Measurements from ENCODE around the gene CEACAM3. TPM values are rescaled to one million over a fixed set of nuclear protein-coding genes. Genes with fewer than 3 reads are reported as not detected.

Gene CEACAM3
- total RNA-seq, 2 donors from 2014 or later = not detected

GRCh38 chr19:41845051-41845590, 48.7 kb downstream of the CEACAM3 start:
- no peak for ATAC-seq (replicated peaks)

GRCh38 chr19:41847351-41848105, 51.1 kb downstream of the CEACAM3 start:
- Mint-ChIP-seq H3K4me1 (no peaks in the 10 kb centered on the region), H3K27ac (no peak overlapping the region), H3K36me3 (ENCODE audit: low read depth) (no peaks in the 10 kb centered on the region), H3K9me3 (no peaks in the 10 kb centered on the region), H3K27me3 (peaks cover 4% of the 10 kb centered on the region), H3K4me3 (no peak overlapping the region)
- ATAC-seq (replicated peaks) = no peak

More at GRCh38 chr19:41845051-41845590, 48.7 kb downstream of the CEACAM3 start:
- Mint-ChIP-seq H3K27ac (no peak overlapping the region), H3K27me3 (no peaks in the 10 kb centered on the region), H3K4me3 (no peak overlapping the region), H3K36me3 (ENCODE audit: low read depth) (no peaks in the 10 kb centered on the region), H3K4me1 (no peaks in the 10 kb centered on the region), H3K9me3 (no peaks in the 10 kb centered on the region)

DNA sequence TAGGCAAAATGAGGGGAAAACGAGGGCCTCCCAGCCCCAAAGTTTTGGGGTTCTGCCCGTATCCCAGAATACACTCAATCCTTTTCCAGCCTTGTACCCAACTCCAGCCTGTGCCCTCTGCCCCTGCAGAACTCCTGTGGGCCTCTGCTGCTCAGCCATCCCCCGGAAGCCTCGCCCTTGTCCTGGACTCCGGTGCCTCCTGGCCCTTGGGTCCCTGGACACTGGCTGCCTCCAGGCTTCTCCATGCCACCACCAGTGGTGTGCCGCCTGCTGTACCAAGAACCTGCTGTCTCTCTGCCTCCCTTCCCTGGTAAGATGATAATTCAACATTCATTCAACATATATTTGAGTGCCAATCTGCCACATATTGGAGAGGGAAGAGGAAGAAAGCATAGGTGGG, 52.3 kb downstream of the CEACAM3 start:
- Mint-ChIP-seq H3K27ac (peak overlapping the region; percentile 1), H3K36me3 (ENCODE audit: low read depth) (no peaks in the 10 kb centered on the region), H3K4me1 (no peaks in the 10 kb centered on the region), H3K27me3 (peaks cover 4% of the 10 kb centered on the region), H3K9me3 (no peaks in the 10 kb centered on the region), H3K4me3 (no peak overlapping the region)
- no peak for ATAC-seq (replicated peaks)

DNA sequence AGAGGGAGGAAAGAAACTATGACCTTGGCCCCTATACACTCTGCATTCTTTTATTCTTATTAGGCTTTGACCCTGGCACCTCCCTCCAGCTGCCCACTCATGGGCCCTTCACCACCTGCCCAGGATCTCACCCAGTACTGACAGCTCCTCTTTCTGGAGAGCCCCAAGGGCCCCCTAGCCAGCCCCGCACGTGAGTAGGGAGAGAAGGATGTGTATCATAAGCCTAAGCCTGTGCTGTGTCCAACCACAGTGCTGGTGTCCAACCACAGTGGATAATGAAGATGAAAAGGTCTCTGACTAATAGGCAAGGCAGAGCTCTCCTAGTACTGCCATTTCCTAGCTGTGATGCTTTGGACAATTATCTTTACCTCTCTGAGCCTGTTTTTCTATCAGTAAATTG, 52.7 kb downstream of the CEACAM3 start:
- H3K27me3 Mint-ChIP-seq = peaks cover 4% of the 10 kb centered on the region
- no peaks in the 10 kb centered on the region for H3K36me3 Mint-ChIP-seq (ENCODE audit: low read depth)
- no peaks in the 10 kb centered on the region for H3K4me1 Mint-ChIP-seq
- H3K27ac Mint-ChIP-seq = peak overlapping the region; percentile 11
- H3K4me3 Mint-ChIP-seq = no peak overlapping the region
- ATAC-seq (replicated peaks) = no peak
- no peaks in the 10 kb centered on the region for H3K9me3 Mint-ChIP-seq

- H3K27ac Mint-ChIP-seq = no peak overlapping the region
- no peaks in the 10 kb centered on the region for H3K9me3 Mint-ChIP-seq
- no peaks in the 10 kb centered on the region for H3K4me1 Mint-ChIP-seq
- no peaks in the 10 kb centered on the region for H3K36me3 Mint-ChIP-seq (ENCODE audit: low read depth)
- no peak for ATAC-seq (replicated peaks)
- H3K27me3 Mint-ChIP-seq = peaks cover 4% of the 10 kb centered on the region
- H3K4me3 Mint-ChIP-seq = no peak overlapping the region
Observed at GRCh38 chr19:41850381-41850780, 54.0 kb downstream of the CEACAM3 start.

DNA sequence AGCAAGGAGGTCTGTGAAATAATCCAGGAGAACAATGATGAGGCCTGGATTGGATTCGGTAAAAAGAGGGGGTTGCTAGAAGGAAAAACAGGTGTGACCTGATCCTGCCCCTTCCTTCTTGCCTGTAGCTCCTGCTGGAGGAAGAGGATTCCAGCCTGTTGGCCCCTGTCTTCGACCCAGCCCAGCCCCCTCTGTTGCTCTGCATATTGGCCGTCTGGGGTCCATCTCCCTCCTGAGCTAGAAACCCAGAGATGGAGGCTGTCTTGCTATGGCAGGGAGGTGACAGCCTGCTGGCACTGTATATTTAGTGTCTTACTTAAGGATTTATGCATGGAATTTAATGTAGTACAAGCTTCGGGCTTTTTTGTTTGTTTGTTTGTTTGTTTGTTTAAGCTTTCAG, 55.1 kb downstream of the CEACAM3 start:
- no peak for ATAC-seq (replicated peaks)
- Mint-ChIP-seq H3K27ac (peak overlapping the region; percentile 45), H3K4me1 (no peaks in the 10 kb centered on the region), H3K9me3 (no peaks in the 10 kb centered on the region), H3K27me3 (peaks cover 4% of the 10 kb centered on the region), H3K4me3 (no peak overlapping the region), H3K36me3 (ENCODE audit: low read depth) (no peaks in the 10 kb centered on the region)

DNA sequence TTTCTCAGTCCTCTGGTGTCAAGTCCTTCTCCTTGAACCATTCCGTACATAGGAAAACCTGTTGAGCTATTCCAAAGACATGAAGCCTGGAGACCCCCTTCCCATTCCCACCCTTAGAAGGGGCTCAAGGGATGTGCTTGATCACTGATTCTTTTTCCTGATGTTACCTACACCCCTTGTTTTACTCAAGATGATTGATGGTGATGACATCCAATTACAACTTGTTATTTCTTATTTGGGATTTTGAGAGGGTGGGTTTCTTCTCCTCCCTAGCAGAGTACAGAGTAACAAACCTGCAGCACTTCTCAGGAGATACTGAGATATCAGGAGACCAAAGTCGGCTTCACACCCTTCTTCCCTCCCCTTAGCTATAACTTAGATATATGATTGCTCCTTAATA, 57.0 kb downstream of the CEACAM3 start:
- H3K36me3 Mint-ChIP-seq (ENCODE audit: low read depth) = no peaks in the 10 kb centered on the region
- no peaks in the 10 kb centered on the region for H3K4me1 Mint-ChIP-seq
- H3K27ac Mint-ChIP-seq = no peak overlapping the region
- no peaks in the 10 kb centered on the region for H3K9me3 Mint-ChIP-seq
- peaks cover 4% of the 10 kb centered on the region for H3K27me3 Mint-ChIP-seq
- no peak for ATAC-seq (replicated peaks)
- no peak overlapping the region for H3K4me3 Mint-ChIP-seq

GRCh38 chr19:41853768-41854167, 57.4 kb downstream of the CEACAM3 start:
- no peak for ATAC-seq (replicated peaks)
- no peak overlapping the region for H3K4me3 Mint-ChIP-seq
- H3K36me3 Mint-ChIP-seq (ENCODE audit: low read depth) = no peaks in the 10 kb centered on the region
- no peaks in the 10 kb centered on the region for H3K9me3 Mint-ChIP-seq
- no peaks in the 10 kb centered on the region for H3K4me1 Mint-ChIP-seq
- no peak overlapping the region for H3K27ac Mint-ChIP-seq
- peaks cover 4% of the 10 kb centered on the region for H3K27me3 Mint-ChIP-seq

DNA sequence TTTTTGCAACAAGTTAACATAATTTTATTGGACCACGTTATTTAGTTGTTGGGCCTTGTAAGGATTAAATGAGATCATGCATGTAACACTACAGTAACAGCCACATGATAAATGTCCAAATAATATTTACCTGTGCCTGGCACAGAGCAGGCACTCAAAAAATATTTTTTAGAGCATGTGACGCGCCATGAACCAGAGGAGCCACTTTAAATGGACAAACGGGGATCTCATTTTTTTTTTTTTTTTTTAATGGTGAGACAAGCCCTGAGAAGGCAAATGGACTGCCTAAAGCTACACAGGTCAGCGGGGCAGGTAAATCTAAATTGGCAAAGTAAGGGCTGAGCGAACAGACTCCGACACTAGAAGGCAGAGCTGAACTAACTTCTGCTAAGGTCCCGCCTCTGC, 62.8 kb downstream of the CEACAM3 start:
- Mint-ChIP-seq H3K27ac (peak overlapping the region; percentile 98), H3K36me3 (ENCODE audit: low read depth) (peaks cover 46% of the 10 kb centered on the region), H3K4me1 (peaks cover 20% of the 10 kb centered on the region), H3K9me3 (no peaks in the 10 kb centered on the region), H3K27me3 (no peaks in the 10 kb centered on the region), H3K4me3 (peak overlapping the region; percentile 90)
- no peak for ATAC-seq (replicated peaks)

- no peaks in the 10 kb centered on the region for H3K27me3 Mint-ChIP-seq
- H3K4me3 Mint-ChIP-seq = peak within 1 kb of the TSS; percentile 90
- peak within 1 kb of the TSS; percentile 98 for H3K27ac Mint-ChIP-seq
- peaks cover 52% of the 10 kb centered on the region for H3K36me3 Mint-ChIP-seq (ENCODE audit: low read depth)
- peaks cover 22% of the 10 kb centered on the region for H3K4me1 Mint-ChIP-seq
- H3K9me3 Mint-ChIP-seq = no peaks in the 10 kb centered on the region
- peak; percentile 90 for ATAC-seq (replicated peaks)
Observed at GRCh38 chr19:41859618-41860418, 63.4 kb downstream of the CEACAM3 start, which contains the start of gene RPS19. TSS of gene RPS19 (plus strand) at chr19:41860255. CDS start at chr19:41860775, 520 bp downstream.

- Mint-ChIP-seq H3K4me1 (peaks cover 22% of the 10 kb centered on the region), H3K4me3 (peak overlapping the region; percentile 90), H3K27me3 (no peaks in the 10 kb centered on the region), H3K27ac (peak overlapping the region; percentile 98), H3K36me3 (ENCODE audit: low read depth) (peaks cover 60% of the 10 kb centered on the region), H3K9me3 (no peaks in the 10 kb centered on the region)
- ATAC-seq (replicated peaks) = no peak
Observed at GRCh38 chr19:41860419-41861115, 64.2 kb downstream of the CEACAM3 start.

Other genes with a start within 250 kb of the CEACAM3 start
- gene CEACAM21, start 220.4 kb upstream of the CEACAM3 start, total RNA-seq = 10 to 100 TPM; 27.1 to 30.7 TPM
- gene CEACAM4, start 169.5 kb upstream of the CEACAM3 start, total RNA-seq = not detected
- not detected for gene CEACAM7, start 108.3 kb upstream of the CEACAM3 start, total RNA-seq
- not detected for gene CEACAM5, start 88.0 kb upstream of the CEACAM3 start, total RNA-seq
- gene CEACAM6, start 41.1 kb upstream of the CEACAM3 start, total RNA-seq = not detected
- not detected for gene LYPD4, start 48.1 kb downstream of the CEACAM3 start, total RNA-seq
- gene DMRTC2, start 48.5 kb downstream of the CEACAM3 start, total RNA-seq = not detected
- 1,000 to 10,000 TPM; 3,531 to 4,049 TPM for gene RPS19, start 63.7 kb downstream of the CEACAM3 start, total RNA-seq
- under 1 TPM; 0.22 to 0.98 TPM for gene CD79A, start 80.7 kb downstream of the CEACAM3 start, total RNA-seq
- gene ARHGEF1, start 86.6 kb downstream of the CEACAM3 start, total RNA-seq = 100 to 1,000 TPM; 255 to 337 TPM
- gene ERFL, start 131.9 kb downstream of the CEACAM3 start, total RNA-seq = 1 to 10 TPM in 1 of 2 donors, under 1 TPM in 1; 0.89 to 2.1 TPM
- gene RABAC1, start 162.7 kb downstream of the CEACAM3 start, total RNA-seq = 10 to 100 TPM; 37.6 to 54.7 TPM
- gene ATP1A3, start 197.6 kb downstream of the CEACAM3 start, total RNA-seq = 1 to 10 TPM; 1.7 to 5.0 TPM

Data from activated T-helper 17 cell treated with anti-CD3 and anti-CD28 coated beads, Interleukin-2, amount 50 U/mL, for 72 hours (primary cell).